Activated T-helper 17 cell treated with anti-CD3 and anti-CD28 coated beads, Interleukin-2, amount 50 U/mL, for 72 hours (primary cell): ENCODE measurements around the gene ARHGAP11A. TPM values are rescaled to one million over a fixed set of nuclear protein-coding genes. Genes with fewer than 3 reads are reported as not detected.

Experiments
- ATAC-seq: fragments of 150-1000 bp; cut with Tn5 transposase; replicated peaks from 2 replicates; pipeline ENCODE4 v1.10.0; 2021; ENCODE audit warnings: mild to moderate bottlenecking, moderate library complexity
- H3K27ac Mint-ChIP-seq: one replicate; pipeline ENCODE4 v1.8.0; 2022; ENCODE audit warnings: mixed read lengths
- H3K27me3 Mint-ChIP-seq: one replicate; pipeline ENCODE4 v1.8.0; 2022; ENCODE audit warnings: mixed read lengths
- H3K36me3 Mint-ChIP-seq: one replicate; pipeline ENCODE4 v1.8.0; 2022; ENCODE audit warnings: low read depth, mild to moderate bottlenecking, mixed read lengths
- H3K4me1 Mint-ChIP-seq: one replicate; pipeline ENCODE4 v1.8.0; 2022; ENCODE audit warnings: mixed read lengths
- H3K4me3 Mint-ChIP-seq: one replicate; pipeline ENCODE4 v1.8.0; 2022; ENCODE audit warnings: mild to moderate bottlenecking, mixed read lengths
- H3K9me3 Mint-ChIP-seq: one replicate; pipeline ENCODE4 v1.8.0; 2022; ENCODE audit warnings: mixed read lengths
- total RNA-seq, 2 donors: library from RNA; stranded (reverse); gene quantifications; one replicate each; pipeline ENCODE4 v1.2.3, GENCODE V29; 2022

ARHGAP11A gene
- total RNA-seq, 2 donors from 2014 or later = 106 to 114 TPM

- H3K36me3 Mint-ChIP-seq = peaks cover 6% of the 10 kb centered on the region
- no peaks in the 10 kb centered on the region for H3K27me3 Mint-ChIP-seq
- ATAC-seq = no peak
- no peak overlapping the region for H3K27ac Mint-ChIP-seq
- H3K4me1 Mint-ChIP-seq = no peaks in the 10 kb centered on the region
- no peak overlapping the region for H3K4me3 Mint-ChIP-seq
- no peaks in the 10 kb centered on the region for H3K9me3 Mint-ChIP-seq
These were observed 27.5 kb downstream of the ARHGAP11A start for GRCh38 chr15:32642667-32643435.

- no peaks in the 10 kb centered on the region for H3K9me3 Mint-ChIP-seq
- H3K27me3 Mint-ChIP-seq = no peaks in the 10 kb centered on the region
- no peak for ATAC-seq
- no peak overlapping the region for H3K4me3 Mint-ChIP-seq
- H3K27ac Mint-ChIP-seq = no peak overlapping the region
- peaks cover 6% of the 10 kb centered on the region for H3K36me3 Mint-ChIP-seq
- H3K4me1 Mint-ChIP-seq = no peaks in the 10 kb centered on the region
These were observed 28.7 kb downstream of the ARHGAP11A start for GRCh38 chr15:32643907-32644445.

GRCh38 chr15:32646291-32646690, 31.0 kb downstream of the ARHGAP11A start:
- no peak for ATAC-seq
- Mint-ChIP-seq H3K27ac (no peak overlapping the region), H3K9me3 (no peaks in the 10 kb centered on the region), H3K4me3 (no peak overlapping the region), H3K36me3 (no peaks in the 10 kb centered on the region), H3K4me1 (no peaks in the 10 kb centered on the region), H3K27me3 (no peaks in the 10 kb centered on the region)

DNA sequence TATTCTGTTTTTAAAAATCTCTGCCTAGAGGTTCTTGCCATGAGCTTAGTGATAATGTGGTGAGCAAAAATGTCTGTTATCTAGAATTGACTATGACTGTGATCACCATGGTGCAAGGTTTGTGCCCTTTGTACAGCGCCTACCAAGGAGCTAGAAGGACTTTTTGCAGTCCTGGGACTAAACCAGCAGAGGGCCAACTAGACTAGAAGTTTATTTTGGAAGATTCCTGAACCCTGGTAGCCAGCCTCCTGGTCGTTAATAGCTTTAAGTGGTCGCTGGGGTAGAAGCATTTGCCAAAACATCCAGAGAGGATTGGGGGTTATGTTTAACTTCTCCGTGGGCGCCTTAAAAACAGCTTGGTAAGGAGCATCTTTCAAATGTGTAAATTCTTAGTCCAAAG, 34.0 kb downstream of the ARHGAP11A start:
- no peaks in the 10 kb centered on the region for H3K27me3 Mint-ChIP-seq
- H3K4me1 Mint-ChIP-seq = no peaks in the 10 kb centered on the region
- H3K4me3 Mint-ChIP-seq = no peak overlapping the region
- H3K27ac Mint-ChIP-seq = no peak overlapping the region
- H3K9me3 Mint-ChIP-seq = no peaks in the 10 kb centered on the region
- no peaks in the 10 kb centered on the region for H3K36me3 Mint-ChIP-seq
- ATAC-seq = no peak

- Mint-ChIP-seq H3K36me3 (no peaks in the 10 kb centered on the region), H3K4me3 (no peak overlapping the region), H3K27me3 (no peaks in the 10 kb centered on the region), H3K9me3 (no peaks in the 10 kb centered on the region), H3K4me1 (no peaks in the 10 kb centered on the region), H3K27ac (peak overlapping the region; percentile 14)
- ATAC-seq = peak; percentile 71
These were observed 36.0 kb downstream of the ARHGAP11A start for GRCh38 chr15:32651229-32651837.

- ATAC-seq = no peak
- Mint-ChIP-seq H3K4me1 (peaks cover 1% of the 10 kb centered on the region), H3K27me3 (no peaks in the 10 kb centered on the region), H3K9me3 (no peaks in the 10 kb centered on the region), H3K4me3 (no peak overlapping the region), H3K36me3 (no peaks in the 10 kb centered on the region), H3K27ac (peak overlapping the region; percentile 14)
These were observed 36.9 kb downstream of the ARHGAP11A start for GRCh38 chr15:32652178-32652577.

DNA sequence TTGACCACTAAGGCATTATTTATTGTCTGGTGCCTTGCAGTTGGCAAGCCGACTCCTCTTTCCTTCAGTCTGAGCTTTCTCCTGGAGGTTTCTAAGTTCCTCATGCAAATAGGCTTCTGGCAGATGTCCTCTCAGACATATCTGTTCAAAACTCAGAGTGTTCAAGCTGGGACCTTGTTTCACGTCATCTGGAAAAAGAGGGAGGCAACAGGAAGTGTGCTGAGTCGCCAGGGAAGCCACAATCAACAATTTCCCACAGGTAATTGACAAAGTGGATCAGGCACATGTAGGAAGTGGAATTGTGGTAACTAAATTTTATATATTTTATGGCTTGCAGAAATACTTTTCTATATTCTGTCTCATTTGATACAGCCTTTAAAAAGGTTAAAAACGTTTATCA, 40.8 kb downstream of the ARHGAP11A start:
- Mint-ChIP-seq H3K27me3 (no peaks in the 10 kb centered on the region), H3K27ac (no peak overlapping the region), H3K9me3 (no peaks in the 10 kb centered on the region), H3K36me3 (no peaks in the 10 kb centered on the region), H3K4me1 (peaks cover 7% of the 10 kb centered on the region), H3K4me3 (no peak overlapping the region)
- no peak for ATAC-seq

DNA sequence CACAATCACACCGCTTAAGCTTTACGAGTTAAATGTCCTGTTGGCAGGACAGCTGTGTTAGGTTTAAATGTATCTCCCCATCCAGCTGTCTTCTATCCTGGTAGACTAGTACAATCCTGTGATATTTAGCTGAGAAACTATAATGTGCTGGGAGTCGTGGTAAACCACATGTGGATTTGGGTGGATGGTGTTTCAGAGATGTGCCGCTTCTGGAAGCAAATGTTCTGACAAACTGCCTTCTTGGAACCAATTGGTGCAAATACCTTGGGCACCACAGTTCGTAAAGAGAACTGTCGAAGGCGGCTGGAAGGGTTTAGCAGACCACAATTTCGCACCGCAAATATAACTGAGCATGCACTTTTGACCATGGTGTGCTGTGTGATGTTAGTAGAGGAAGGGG, 41.2 kb downstream of the ARHGAP11A start:
- H3K4me3 Mint-ChIP-seq = no peak overlapping the region
- no peaks in the 10 kb centered on the region for H3K27me3 Mint-ChIP-seq
- no peak for ATAC-seq
- no peaks in the 10 kb centered on the region for H3K36me3 Mint-ChIP-seq
- H3K9me3 Mint-ChIP-seq = no peaks in the 10 kb centered on the region
- H3K27ac Mint-ChIP-seq = no peak overlapping the region
- peaks cover 7% of the 10 kb centered on the region for H3K4me1 Mint-ChIP-seq

GRCh38 chr15:32657198-32657883, 42.0 kb downstream of the ARHGAP11A start:
- no peaks in the 10 kb centered on the region for H3K27me3 Mint-ChIP-seq
- peak overlapping the region; percentile 24 for H3K4me3 Mint-ChIP-seq
- peak; percentile 76 for ATAC-seq
- H3K4me1 Mint-ChIP-seq = peaks cover 7% of the 10 kb centered on the region
- peak overlapping the region; percentile 51 for H3K27ac Mint-ChIP-seq
- no peaks in the 10 kb centered on the region for H3K36me3 Mint-ChIP-seq
- H3K9me3 Mint-ChIP-seq = no peaks in the 10 kb centered on the region

GRCh38 chr15:32657941-32658340, 42.6 kb downstream of the ARHGAP11A start:
- H3K36me3 Mint-ChIP-seq = no peaks in the 10 kb centered on the region
- H3K4me3 Mint-ChIP-seq = no peak overlapping the region

GRCh38 chr15:32659340-32660155, 44.2 kb downstream of the ARHGAP11A start:
- Mint-ChIP-seq H3K9me3 (no peaks in the 10 kb centered on the region), H3K4me1 (peaks cover 11% of the 10 kb centered on the region), H3K4me3 (no peak overlapping the region), H3K27ac (no peak overlapping the region), H3K36me3 (no peaks in the 10 kb centered on the region), H3K27me3 (no peaks in the 10 kb centered on the region)
- ATAC-seq = no peak

More at GRCh38 chr15:32657941-32658340, 42.6 kb downstream of the ARHGAP11A start:
- H3K4me1 Mint-ChIP-seq = peaks cover 11% of the 10 kb centered on the region
- no peak for ATAC-seq
- no peaks in the 10 kb centered on the region for H3K27me3 Mint-ChIP-seq
- H3K27ac Mint-ChIP-seq = peak overlapping the region; percentile 51
- no peaks in the 10 kb centered on the region for H3K9me3 Mint-ChIP-seq

- H3K4me1 Mint-ChIP-seq = peaks cover 4% of the 10 kb centered on the region
- no peaks in the 10 kb centered on the region for H3K27me3 Mint-ChIP-seq
- no peak for ATAC-seq
- H3K4me3 Mint-ChIP-seq = no peak overlapping the region
- no peak overlapping the region for H3K27ac Mint-ChIP-seq
- H3K36me3 Mint-ChIP-seq = no peaks in the 10 kb centered on the region
- no peaks in the 10 kb centered on the region for H3K9me3 Mint-ChIP-seq
These were observed 48.4 kb downstream of the ARHGAP11A start for GRCh38 chr15:32663671-32664070.

GRCh38 chr15:32664796-32665195, 49.5 kb downstream of the ARHGAP11A start:
- no peak for ATAC-seq
- Mint-ChIP-seq H3K27ac (no peak overlapping the region), H3K36me3 (no peaks in the 10 kb centered on the region)

DNA sequence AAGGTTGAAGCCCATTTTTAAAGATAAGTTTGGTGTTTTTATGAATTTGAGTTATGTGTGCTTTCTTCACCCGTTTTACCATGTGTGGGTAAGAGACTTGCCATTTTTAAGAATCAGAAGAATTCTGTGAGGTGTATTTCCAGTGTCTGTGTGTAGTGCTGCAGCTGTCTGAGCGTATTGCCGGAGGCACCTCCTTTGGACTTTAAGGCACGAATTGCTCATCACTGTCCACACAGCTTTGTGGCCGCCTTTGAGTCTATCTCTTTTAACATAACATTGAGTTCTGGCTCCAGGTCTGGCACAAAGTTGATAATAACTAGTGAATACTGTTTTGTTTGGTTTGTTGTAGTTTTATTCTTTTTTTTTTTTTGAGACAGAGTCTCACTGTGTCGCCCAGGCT, 52.0 kb downstream of the ARHGAP11A start:
- H3K4me3 Mint-ChIP-seq = no peak overlapping the region
- H3K27ac Mint-ChIP-seq = no peak overlapping the region
- no peaks in the 10 kb centered on the region for H3K9me3 Mint-ChIP-seq
- ATAC-seq = no peak
- peaks cover 4% of the 10 kb centered on the region for H3K4me1 Mint-ChIP-seq
- no peaks in the 10 kb centered on the region for H3K36me3 Mint-ChIP-seq
- H3K27me3 Mint-ChIP-seq = no peaks in the 10 kb centered on the region

More at GRCh38 chr15:32664796-32665195, 49.5 kb downstream of the ARHGAP11A start:
- H3K9me3 Mint-ChIP-seq = no peaks in the 10 kb centered on the region
- H3K27me3 Mint-ChIP-seq = no peaks in the 10 kb centered on the region
- H3K4me3 Mint-ChIP-seq = no peak overlapping the region
- peaks cover 4% of the 10 kb centered on the region for H3K4me1 Mint-ChIP-seq
